Astrocyte (in vitro differentiated cells and primary cell): ENCODE data around the gene SOX21. TPM values are rescaled to one million over a fixed set of nuclear protein-coding genes. Genes with fewer than 3 reads are reported as not detected.

Experiments
- DNase-seq: peaks from one replicate; pipeline ENCODE4 v3.0.0-alpha.2; 2010; ENCODE audit warnings: low read depth
- FAIRE-seq: peaks from 2 replicates; lab custom pipeline; 2011; peaks lifted over from hg19 to GRCh38; lab: Jason Lieb, UNC
- H2AFZ ChIP-seq: 2 replicates; pipeline ENCODE4 v1.6.0; 2012; ENCODE audit warnings: low read depth, low read length, inconsistent platforms
- H3K27ac ChIP-seq: 2 replicates; pipeline ENCODE4 v1.5.1; 2011; ENCODE audit warnings: low read depth, low read length, inconsistent platforms
- H3K27me3 ChIP-seq: 2 replicates; pipeline ENCODE4 v1.6.0; 2011; ENCODE audit warnings: low read length, inconsistent platforms; ENCODE audit not compliant: insufficient read depth
- H3K36me3 ChIP-seq: 2 replicates; pipeline ENCODE4 v1.5.1; 2011; ENCODE audit warnings: low read length, inconsistent platforms; ENCODE audit not compliant: insufficient read depth
- H3K4me1 ChIP-seq: 2 replicates; pipeline ENCODE4 v1.5.1; 2011; ENCODE audit warnings: low read length, inconsistent platforms; ENCODE audit not compliant: insufficient read depth
- H3K4me2 ChIP-seq: 2 replicates; pipeline ENCODE4 v1.6.0; 2012; ENCODE audit warnings: low read length, inconsistent platforms
- H3K4me3 ChIP-seq: 2 replicates; pipeline ENCODE4 v1.5.1; 2011; ENCODE audit warnings: low read depth, mild to moderate bottlenecking, low read length, inconsistent platforms; ENCODE audit not compliant: insufficient read depth
- H3K79me2 ChIP-seq: 2 replicates; pipeline ENCODE4 v1.6.0; 2012; ENCODE audit warnings: mild to moderate bottlenecking, low read length, inconsistent platforms; ENCODE audit not compliant: insufficient read depth
- H3K9ac ChIP-seq: 2 replicates; pipeline ENCODE4 v1.6.0; 2012; ENCODE audit warnings: mild to moderate bottlenecking, low read length, inconsistent platforms
- H3K9me3 ChIP-seq: 2 replicates; pipeline ENCODE4 v1.5.1; 2012; ENCODE audit warnings: low read depth, mild to moderate bottlenecking, low read length, inconsistent platforms; ENCODE audit not compliant: insufficient read depth
- H4K20me1 ChIP-seq: 2 replicates; pipeline ENCODE4 v1.6.0; 2012; ENCODE audit warnings: low read length, inconsistent platforms; ENCODE audit not compliant: insufficient read depth
- H3K27ac Mint-ChIP-seq: one replicate; pipeline ENCODE4 v1.8.0; 2021; ENCODE audit warnings: mild to moderate bottlenecking, mixed read lengths; ENCODE audit not compliant: unreplicated experiment
- H3K27me3 Mint-ChIP-seq: one replicate; pipeline ENCODE4 v1.8.0; 2021; ENCODE audit warnings: low read depth, mixed read lengths; ENCODE audit not compliant: unreplicated experiment
- H3K36me3 Mint-ChIP-seq: one replicate; pipeline ENCODE4 v1.8.0; 2021; ENCODE audit warnings: low read depth, mixed read lengths; ENCODE audit not compliant: unreplicated experiment
- H3K4me1 Mint-ChIP-seq: one replicate; pipeline ENCODE4 v1.8.0; 2021; ENCODE audit warnings: low read depth, mixed read lengths; ENCODE audit not compliant: unreplicated experiment
- H3K4me3 Mint-ChIP-seq: one replicate; pipeline ENCODE4 v1.8.0; 2021; ENCODE audit warnings: mild to moderate bottlenecking, moderate library complexity, mixed read lengths; ENCODE audit not compliant: unreplicated experiment
- H3K9me3 Mint-ChIP-seq: one replicate; pipeline ENCODE4 v1.8.0; 2021; ENCODE audit warnings: mild to moderate bottlenecking, mixed read lengths; ENCODE audit not compliant: unreplicated experiment
- EZH2 ChIP-seq: IDR thresholded peaks from 2 replicates; pipeline ENCODE4 v1.6.1; 2012; ENCODE audit warnings: mild to moderate bottlenecking, low read length, inconsistent platforms; ENCODE audit not compliant: insufficient read depth
- total RNA-seq: library from RNA; stranded (reverse); gene quantifications from 2 replicates; pipeline ENCODE4 v1.2.1, GENCODE V29; 2021
- TF ChIP-seq, protein P1 (sequence below): IDR thresholded peaks from 2 replicates; pipeline ENCODE4 v1.5.1; 2011; ENCODE audit warnings: low read depth, mild to moderate bottlenecking, inconsistent platforms, low read length, moderate library complexity; ENCODE audit not compliant: insufficient read depth

SOX21 gene
- total RNA-seq, 1 donor from 2014 or later, result 0.77 TPM

DNA sequence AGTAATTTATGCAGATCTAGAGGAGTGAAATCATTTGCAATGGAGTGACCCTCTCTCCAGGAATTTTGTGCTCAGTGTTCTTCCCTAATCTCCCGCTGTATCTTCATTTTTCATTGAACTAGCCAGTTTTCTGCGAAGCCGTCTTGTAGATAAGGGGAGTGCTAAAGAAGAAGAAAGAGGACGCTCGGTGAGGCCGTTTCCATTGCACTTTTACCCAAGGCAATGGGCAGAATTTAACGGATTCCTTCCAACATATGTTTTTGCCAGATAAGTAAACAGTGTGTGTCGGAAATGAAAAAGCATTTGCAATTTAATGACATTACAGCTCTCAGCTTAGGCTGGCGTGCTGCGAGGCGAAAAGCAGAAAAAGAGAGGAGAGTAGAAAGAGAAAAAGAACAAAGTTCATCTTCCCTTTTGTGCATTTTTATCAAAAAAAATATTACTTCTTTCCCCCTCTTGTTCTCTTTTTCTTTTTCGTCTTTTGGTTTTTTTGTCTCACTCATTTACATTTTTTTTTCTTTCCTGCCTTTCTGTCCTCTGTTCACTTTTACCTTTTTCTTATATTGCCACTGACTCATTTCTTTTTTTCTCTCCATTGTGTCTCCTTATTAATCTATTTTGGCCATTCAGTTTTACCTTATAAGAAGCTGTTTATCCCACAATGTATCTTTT lies 49.9 kb downstream of the SOX21 start:
- Histone ChIP-seq H2AFZ (no peak overlapping the region), H3K9me3 (no peaks in the 10 kb centered on the region), H3K4me1 (peaks cover under 1% of the 10 kb centered on the region), H3K36me3 (no peaks in the 10 kb centered on the region), H4K20me1 (no peaks in the 10 kb centered on the region), H3K79me2 (no peaks in the 10 kb centered on the region), H3K27me3 (peaks cover 10% of the 10 kb centered on the region), H3K4me3 (no peak overlapping the region), H3K27ac (no peak overlapping the region), H3K9ac (no peak overlapping the region), H3K4me2 (no peak overlapping the region)
- H3K4me3 Mint-ChIP-seq, result no peak overlapping the region
- no peak overlapping the region for H3K27ac Mint-ChIP-seq
- no peaks in the 10 kb centered on the region for H3K9me3 Mint-ChIP-seq
- DNase-seq (no peak), FAIRE-seq (no peak)
- H3K36me3 Mint-ChIP-seq, result no peaks in the 10 kb centered on the region
- H3K27me3 Mint-ChIP-seq, result no peaks in the 10 kb centered on the region
- peaks cover 6% of the 10 kb centered on the region for H3K4me1 Mint-ChIP-seq
- TF ChIP-seq EZH2, result no peak
- TF ChIP-seq, protein P1, sequence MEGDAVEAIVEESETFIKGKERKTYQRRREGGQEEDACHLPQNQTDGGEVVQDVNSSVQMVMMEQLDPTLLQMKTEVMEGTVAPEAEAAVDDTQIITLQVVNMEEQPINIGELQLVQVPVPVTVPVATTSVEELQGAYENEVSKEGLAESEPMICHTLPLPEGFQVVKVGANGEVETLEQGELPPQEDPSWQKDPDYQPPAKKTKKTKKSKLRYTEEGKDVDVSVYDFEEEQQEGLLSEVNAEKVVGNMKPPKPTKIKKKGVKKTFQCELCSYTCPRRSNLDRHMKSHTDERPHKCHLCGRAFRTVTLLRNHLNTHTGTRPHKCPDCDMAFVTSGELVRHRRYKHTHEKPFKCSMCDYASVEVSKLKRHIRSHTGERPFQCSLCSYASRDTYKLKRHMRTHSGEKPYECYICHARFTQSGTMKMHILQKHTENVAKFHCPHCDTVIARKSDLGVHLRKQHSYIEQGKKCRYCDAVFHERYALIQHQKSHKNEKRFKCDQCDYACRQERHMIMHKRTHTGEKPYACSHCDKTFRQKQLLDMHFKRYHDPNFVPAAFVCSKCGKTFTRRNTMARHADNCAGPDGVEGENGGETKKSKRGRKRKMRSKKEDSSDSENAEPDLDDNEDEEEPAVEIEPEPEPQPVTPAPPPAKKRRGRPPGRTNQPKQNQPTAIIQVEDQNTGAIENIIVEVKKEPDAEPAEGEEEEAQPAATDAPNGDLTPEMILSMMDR, result no peak

DNA sequence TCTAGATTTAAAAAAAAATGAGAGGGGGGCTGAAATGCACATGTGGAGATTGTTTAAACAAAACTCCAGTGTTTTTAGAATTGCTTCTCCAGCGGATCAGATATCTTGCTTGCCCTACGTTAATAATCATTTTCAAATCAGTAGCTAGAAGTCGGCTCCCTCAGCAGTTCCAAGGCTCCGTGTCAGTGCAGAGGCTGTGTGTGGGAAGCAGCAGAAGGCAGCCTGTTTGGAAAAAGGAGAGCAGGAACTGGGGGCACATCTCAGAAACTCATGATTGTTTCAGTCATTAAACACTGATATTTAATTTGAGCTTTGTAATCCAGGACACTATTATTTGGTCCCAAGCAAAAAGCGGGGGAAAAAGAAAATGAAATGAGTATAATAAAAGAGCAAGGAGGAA lies 50.9 kb downstream of the SOX21 start:
- Histone ChIP-seq H3K27me3 (peaks cover 10% of the 10 kb centered on the region), H3K4me3 (no peak overlapping the region), H3K36me3 (no peaks in the 10 kb centered on the region), H3K9ac (no peak overlapping the region), H3K4me2 (no peak overlapping the region), H3K4me1 (peaks cover 6% of the 10 kb centered on the region), H3K27ac (no peak overlapping the region), H3K79me2 (no peaks in the 10 kb centered on the region), H3K9me3 (no peaks in the 10 kb centered on the region), H4K20me1 (no peaks in the 10 kb centered on the region), H2AFZ (no peak overlapping the region)
- no peak overlapping the region for H3K4me3 Mint-ChIP-seq
- H3K4me1 Mint-ChIP-seq, result peaks cover 12% of the 10 kb centered on the region
- no peak for TF ChIP-seq EZH2
- TF ChIP-seq, protein P1, result no peak
- H3K27me3 Mint-ChIP-seq, result no peaks in the 10 kb centered on the region
- no peak overlapping the region for H3K27ac Mint-ChIP-seq
- FAIRE-seq (no peak), DNase-seq (no peak)
- H3K9me3 Mint-ChIP-seq, result no peaks in the 10 kb centered on the region
- H3K36me3 Mint-ChIP-seq, result no peaks in the 10 kb centered on the region

DNA sequence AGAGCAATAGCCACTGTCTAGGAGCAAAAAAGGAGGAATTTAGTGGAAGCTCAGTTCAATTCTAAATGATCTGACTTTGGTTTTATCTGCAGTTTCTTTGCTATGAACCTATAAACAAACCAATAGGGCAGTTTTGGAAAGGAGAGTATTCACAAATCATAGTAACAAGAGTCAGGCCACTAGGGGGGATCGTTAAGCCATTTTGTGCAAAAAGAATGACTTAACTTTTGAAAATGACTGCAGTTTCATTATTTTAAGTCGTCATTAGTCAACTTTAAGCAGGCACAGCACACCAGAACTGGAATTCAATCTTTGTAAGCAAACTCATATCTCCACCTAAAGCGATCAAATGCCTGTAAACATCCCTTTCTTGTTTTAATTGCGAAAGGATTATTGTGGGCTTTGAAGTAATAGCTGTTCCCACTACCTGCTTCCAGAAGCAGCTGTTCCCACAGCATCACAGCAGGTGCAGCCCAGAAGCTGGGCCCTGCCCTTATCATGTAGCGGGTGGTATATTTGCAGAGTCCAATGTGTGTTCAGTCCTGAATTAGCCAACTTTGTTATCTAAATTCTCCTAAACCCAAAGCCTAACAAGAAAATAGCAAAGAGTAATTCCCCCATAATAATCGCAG lies 51.5 kb downstream of the SOX21 start:
- no peak overlapping the region for H3K4me3 Mint-ChIP-seq
- Histone ChIP-seq H3K79me2 (no peaks in the 10 kb centered on the region), H3K9me3 (no peaks in the 10 kb centered on the region), H3K4me1 (peaks cover 6% of the 10 kb centered on the region), H3K9ac (no peak overlapping the region), H3K4me2 (peak overlapping the region; percentile 21), H3K36me3 (no peaks in the 10 kb centered on the region), H3K27ac (no peak overlapping the region), H3K4me3 (no peak overlapping the region), H2AFZ (no peak overlapping the region), H3K27me3 (peaks cover 10% of the 10 kb centered on the region), H4K20me1 (no peaks in the 10 kb centered on the region)
- no peaks in the 10 kb centered on the region for H3K36me3 Mint-ChIP-seq
- no peaks in the 10 kb centered on the region for H3K9me3 Mint-ChIP-seq
- peaks cover 14% of the 10 kb centered on the region for H3K4me1 Mint-ChIP-seq
- DNase-seq (peak; percentile 7), FAIRE-seq (no peak)
- TF ChIP-seq, protein P1, result peak; percentile 32
- TF ChIP-seq EZH2, result no peak
- H3K27ac Mint-ChIP-seq, result no peak overlapping the region
- H3K27me3 Mint-ChIP-seq, result no peaks in the 10 kb centered on the region
